A673 (cell line): ENCODE results near the gene MTHFD1. TPM values are rescaled to one million over a fixed set of nuclear protein-coding genes. Genes with fewer than 3 reads are reported as not detected.

Source experiments
- BruUV-seq: library from RNA; stranded (reverse); fragments of 400-500 nt; replicated peaks from 2 replicates; lab custom pipeline; 2021; lab: Mats Ljungman, UMichigan
- CTCF ChIA-PET: fragments of 300-600 bp; sonication (Branson Sonifier 250); formaldehyde crosslinking; loops from one replicate; lab custom pipeline; 2022; ENCODE audit warnings: antibody characterized with exemption; lab: Charles Lee
- POLR2A ChIA-PET: fragments of 300-600 bp; sonication (Branson Sonifier 250); formaldehyde crosslinking; loops from one replicate; lab custom pipeline; 2022; ENCODE audit warnings: antibody characterized with exemption; ENCODE audit not compliant: low non-redundant PET; lab: Charles Lee
- DNase-seq: peaks from one replicate; pipeline ENCODE4 v3.0.0-alpha.2; 2015; ENCODE audit warnings: low spot score
- H3K27ac ChIP-seq: fragments of 200-600 bp; sonication (generic); 2 replicates; pipeline ENCODE4 v1.5.1; 2016; ENCODE audit warnings: mixed run types, low read depth, mild to moderate bottlenecking, mixed read lengths, antibody characterized with exemption, low read length; ENCODE audit not compliant: poor library complexity, severe bottlenecking
- H3K27me3 ChIP-seq: fragments of 200-600 bp; sonication (generic); replicated peaks from 2 replicates; pipeline ENCODE4 v1.6.1; 2017; ENCODE audit warnings: mixed run types, low read depth, mild to moderate bottlenecking, mixed read lengths, antibody characterized with exemption, low read length; ENCODE audit not compliant: insufficient read depth, poor library complexity
- H3K36me3 ChIP-seq: fragments of 200-600 bp; sonication (generic); 2 replicates; pipeline ENCODE4 v1.6.1; 2016; ENCODE audit warnings: mixed run types, mild to moderate bottlenecking, mixed read lengths, antibody characterized with exemption, low read length; ENCODE audit not compliant: insufficient read depth, poor library complexity, severe bottlenecking
- H3K4me1 ChIP-seq: fragments of 200-600 bp; sonication (generic); 2 replicates; pipeline ENCODE4 v1.6.1; 2017; ENCODE audit warnings: mixed run types, mild to moderate bottlenecking, mixed read lengths, antibody characterized with exemption, low read length; ENCODE audit not compliant: insufficient read depth, poor library complexity, severe bottlenecking
- H3K4me3 ChIP-seq: fragments of 200-600 bp; sonication (generic); 2 replicates; pipeline ENCODE4 v1.5.1; 2016; ENCODE audit warnings: low read depth, mixed run types, mild to moderate bottlenecking, mixed read lengths, low read length; ENCODE audit not compliant: poor library complexity, severe bottlenecking
- H3K9me3 ChIP-seq: fragments of 200-600 bp; sonication (generic); 2 replicates; pipeline ENCODE4 v1.6.1; 2016; ENCODE audit warnings: mixed run types, low read depth, mild to moderate bottlenecking, mixed read lengths, antibody characterized with exemption, low read length; ENCODE audit not compliant: poor library complexity, severe bottlenecking
- CTCF ChIP-seq: fragments of 300-800, 200-600 bp; sonication (generic); conservative IDR thresholded peaks from 2 replicates; pipeline ENCODE4 v1.5.1; 2017; ENCODE audit warnings: low read depth, mild to moderate bottlenecking, antibody characterized with exemption, low read length, moderate library complexity, mixed read lengths
- EZH2 ChIP-seq: fragments of 200-600 bp; sonication (generic); IDR thresholded peaks from 2 replicates; pipeline ENCODE4 v1.6.1; 2017; ENCODE audit warnings: borderline replicate concordance, low read depth, mild to moderate bottlenecking, mixed read lengths, antibody characterized with exemption, low read length; ENCODE audit not compliant: poor library complexity, severe bottlenecking
- intact Hi-C: fragments of 100-400 bp; cut with micrococcal nuclease; formaldehyde crosslinking; loops from one replicate; pipeline ENCODE4 v1.10.0; 2022; ENCODE audit not compliant: unreplicated experiment
- total RNA-seq: library from RNA; stranded (reverse); gene quantifications from 2 replicates; pipeline ENCODE4 v1.2.3, GENCODE V29; 2021

MTHFD1 gene
- total RNA-seq, 1 experiment from 2014 or later = 293 TPM

GRCh38 chr14:64450255-64450654, 62.1 kb downstream of the MTHFD1 start:
- no peak overlapping the region for H3K27ac ChIP-seq
- ChIA-PET POLR2A (no interaction called here), CTCF (no interaction called here)
- intact Hi-C loops = no loop called here
- peaks cover 67% of the 10 kb centered on the region for H3K36me3 ChIP-seq
- H3K4me3 ChIP-seq = no peak overlapping the region
- BruUV-seq = no TSS peak
- no peaks in the 10 kb centered on the region for H3K9me3 ChIP-seq
- H3K4me1 ChIP-seq = peaks cover 10% of the 10 kb centered on the region
- no peaks in the 10 kb centered on the region for H3K27me3 ChIP-seq
- no peak for DNase-seq
- TF ChIP-seq EZH2 = no peak
- no peak for TF ChIP-seq CTCF

- no peaks in the 10 kb centered on the region for H3K4me1 ChIP-seq
- POLR2A ChIA-PET = no interaction called here
- no peak overlapping the region for H3K4me3 ChIP-seq
- no peaks in the 10 kb centered on the region for H3K27me3 ChIP-seq
- no peak overlapping the region for H3K27ac ChIP-seq
- peaks cover 70% of the 10 kb centered on the region for H3K36me3 ChIP-seq
- H3K9me3 ChIP-seq = no peaks in the 10 kb centered on the region
- DNase-seq = no peak
- no peak for TF ChIP-seq EZH2
- TF ChIP-seq CTCF = no peak
- CTCF ChIA-PET = no interaction called here
- intact Hi-C loops = no loop called here
- BruUV-seq = no TSS peak
Observed at GRCh38 chr14:64454671-64455070, 66.5 kb downstream of the MTHFD1 start.

- no peaks in the 10 kb centered on the region for H3K27me3 ChIP-seq
- CTCF ChIA-PET = no interaction called here
- no peak overlapping the region for H3K4me3 ChIP-seq
- peaks cover 37% of the 10 kb centered on the region for H3K36me3 ChIP-seq
- POLR2A ChIA-PET = no interaction called here
- no peaks in the 10 kb centered on the region for H3K4me1 ChIP-seq
- H3K9me3 ChIP-seq = no peaks in the 10 kb centered on the region
- no TSS peak for BruUV-seq
- H3K27ac ChIP-seq = no peak overlapping the region
- intact Hi-C loops = no loop called here
- no peak for DNase-seq
- TF ChIP-seq EZH2 (no peak), CTCF (no peak)
Observed at GRCh38 chr14:64459405-64460136, 71.4 kb downstream of the MTHFD1 start.
